Measurements from ENCODE around the gene CEBPZ.
"Not testable (repeated sequence)": the region's sequence is repeated elsewhere in the genome, so short reads cannot be mapped to it uniquely, and the experiment has no call there.

The CEBPZ gene

GRCh38 chr2:37211939-37212338 is 19.5 kb downstream of the CEBPZ start:
- DNase-seq = no peak

- no peak for DNase-seq
These were observed 20.2 kb downstream of the CEBPZ start for GRCh38 chr2:37211212-37211611.

- DNase-seq = not testable (repeated sequence)
These were observed 24.6 kb downstream of the CEBPZ start for GRCh38 chr2:37206760-37207159.

GRCh38 chr2:37205689-37206341 is 25.6 kb downstream of the CEBPZ start:
- DNase-seq = no peak

GRCh38 chr2:37205071-37205661 is 26.2 kb downstream of the CEBPZ start:
- DNase-seq = not testable (repeated sequence)

GRCh38 chr2:37203708-37204107 is 27.7 kb downstream of the CEBPZ start:
- DNase-seq = no peak

GRCh38 chr2:37201766-37202165 is 29.6 kb downstream of the CEBPZ start:
- no peak for DNase-seq

- DNase-seq = no peak
These were observed 30.2 kb downstream of the CEBPZ start for GRCh38 chr2:37201208-37201607.

GRCh38 chr2:37198681-37199065 is 32.7 kb downstream of the CEBPZ start:
- DNase-seq = no peak

GRCh38 chr2:37196320-37197195 is 34.8 kb downstream of the CEBPZ start, which contains the start of gene CEBPZOS:
CEBPZOS (plus strand) TSS chr2:37196496; CDS start chr2:37199705, 3,209 bp downstream.
- DNase-seq = peak; percentile 94

- DNase-seq = not testable (repeated sequence)
These were observed 35.5 kb downstream of the CEBPZ start for GRCh38 chr2:37195862-37196319.

- no peak for DNase-seq
These were observed 38.8 kb downstream of the CEBPZ start for GRCh38 chr2:37192551-37192950.

- no peak for DNase-seq
These were observed 39.6 kb downstream of the CEBPZ start for GRCh38 chr2:37191747-37192146.

GRCh38 chr2:37191253-37191652 is 40.1 kb downstream of the CEBPZ start:
- no peak for DNase-seq

- no peak for DNase-seq
These were observed 41.1 kb downstream of the CEBPZ start for GRCh38 chr2:37190290-37190689.

GRCh38 chr2:37189452-37190153 is 41.8 kb downstream of the CEBPZ start:
- DNase-seq = no peak

- DNase-seq = no peak
These were observed 42.8 kb downstream of the CEBPZ start, which contains the start of gene SULT6B1 for GRCh38 chr2:37188570-37188969. SULT6B1 (minus strand) TSS chr2:37188670; CDS start chr2:37188640, 30 bp downstream.

GRCh38 chr2:37181726-37182684 is 49.4 kb downstream of the CEBPZ start:
- no peak for DNase-seq

GRCh38 chr2:37180640-37181039 is 50.8 kb downstream of the CEBPZ start:
- no peak for DNase-seq

GRCh38 chr2:37180006-37180639 is 51.3 kb downstream of the CEBPZ start:
- DNase-seq = no peak

GRCh38 chr2:37173741-37174140 is 57.7 kb downstream of the CEBPZ start:
- no peak for DNase-seq

Measured in activated T-cell treated with anti-CD3 and anti-CD28 coated beads, Interleukin-2, amount 50 U/mL, for 1 hour (primary cell).